Kidney (tissue), 14 donors: ENCODE results near the gene YTHDC1. TPM values are rescaled to one million over a fixed set of nuclear protein-coding genes. Genes with fewer than 3 reads are reported as not detected.

Source experiments
- DNase-seq, 5 donors: peaks; one replicate each; pipeline ENCODE4 v3.0.0-alpha.2; 2013 to 2020
- FAIRE-seq: peaks from 2 replicates; lab custom pipeline; 2012; peaks lifted over from hg19 to GRCh38; lab: Jason Lieb, UNC
- H3K27ac ChIP-seq, 2 donors: one replicate each; pipeline ENCODE4 v1.7.0; 2013; ENCODE audit warnings: low read depth in 2 of 2, low read length in 2 of 2, inconsistent platforms in 1 of 2
- H3K27me3 ChIP-seq: one replicate; pipeline ENCODE4 v1.7.1; 2013; ENCODE audit warnings: low read length, inconsistent platforms; ENCODE audit not compliant: control insufficient read depth, insufficient read depth
- H3K36me3 ChIP-seq, 3 donors: one replicate each; pipeline versions ENCODE4 v1.7.0 to v1.7.1; 2013; ENCODE audit warnings: low read length in 3 of 3, control low read depth in 1 of 3, inconsistent platforms in 1 of 3; ENCODE audit not compliant: insufficient read depth in 3 of 3, control insufficient read depth in 2 of 3
- H3K4me1 ChIP-seq, 3 donors: one replicate each; pipeline versions ENCODE4 v1.7.0 to v1.7.1; 2013; ENCODE audit warnings: low read length in 3 of 3, inconsistent platforms in 1 of 3, low read depth in 1 of 3; ENCODE audit not compliant: control insufficient read depth in 2 of 3, insufficient read depth in 2 of 3
- H3K4me3 ChIP-seq, 3 donors: one replicate each; pipeline versions ENCODE4 v1.7.0 to v1.8.1; 2013; ENCODE audit warnings: low read length in 3 of 3, control low read depth in 1 of 3, inconsistent platforms in 1 of 3
- H3K9ac ChIP-seq, 3 donors: one replicate each; pipeline versions ENCODE4 v1.7.0 to v1.7.1; 2013; ENCODE audit warnings: low read length in 3 of 3, control low read depth in 1 of 3, inconsistent platforms in 1 of 3
- H3K9me3 ChIP-seq, 3 donors: one replicate each; pipeline versions ENCODE4 v1.7.0 to v1.7.1; 2013; ENCODE audit warnings: low read length in 3 of 3, control low read depth in 1 of 3, inconsistent platforms in 1 of 3; ENCODE audit not compliant: control insufficient read depth in 2 of 3, insufficient read depth in 1 of 3
- CTCF ChIP-seq: IDR thresholded peaks from 3 replicates; pipeline ENCODE4 v1.5.1; 2012; ENCODE audit warnings: mild to moderate bottlenecking, moderate library complexity, borderline replicate concordance; ENCODE audit not compliant: insufficient read depth; ENCODE audit errors: extremely low read depth
- intact Hi-C: fragments of 100-400 bp; cut with DNase I; formaldehyde crosslinking; loops from one replicate; pipeline ENCODE4 v1.11.1; 2022
- polyA plus RNA-seq: library from polyadenylated mRNA; stranded (reverse); fragments of 350-450 nt; fragmentation: Illumina TruSeq; extraction: RNeasy Lipid Tissue Mini Kit (QIAGEN cat#74804); gene quantifications from one replicate; pipeline ENCODE4 v1.2.3, GENCODE V29; 2014; ENCODE audit warnings: low read depth, low replicate concordance; ENCODE audit not compliant: insufficient read depth
- total RNA-seq: library from RNA; stranded (reverse); fragmentation: NEBNext Ultra II Directional; extraction: Animal tissue kit (Norgen Biotek cat#: 25700); gene quantifications from one replicate; pipeline ENCODE4 v1.2.1, GENCODE V29; 2021
- donor health status: control.
- donor health status: control.
- donor health status: control.
- donor health status: control.
- donor health status: control.
- donor health status: DM: yes; HTN: yes; CAD: no.
- donor health status: Normal renal cell carcinoma (clear cell type).

The YTHDC1 gene
- total and polyA plus RNA-seq, 2 donors from 2014 or later: 32.6 to 99.7 TPM

GRCh38 chr4:68277627-68278026 is 72.3 kb downstream of the YTHDC1 start:
- Histone ChIP-seq H3K9me3 (no peaks in the 10 kb centered on the region), H3K4me3 (no peak overlapping the region), H3K27ac (no peak overlapping the region), H3K36me3 (no peaks in the 10 kb centered on the region), H3K4me1 (peaks cover 0 to 4% (median 0%) of the 10 kb centered on the region in 3 donors), H3K9ac (no peak overlapping the region), H3K27me3 (no peaks in the 10 kb centered on the region)
- FAIRE-seq (no peak), DNase-seq (no peak)
- intact Hi-C loops: no loop called here
- no peak for TF ChIP-seq CTCF

- Histone ChIP-seq H3K27ac (no peak overlapping the region), H3K9me3 (no peaks in the 10 kb centered on the region), H3K27me3 (no peaks in the 10 kb centered on the region), H3K9ac (no peak overlapping the region), H3K4me1 (peaks cover 0 to 4% (median 2%) of the 10 kb centered on the region in 3 donors), H3K36me3 (no peaks in the 10 kb centered on the region), H3K4me3 (no peak overlapping the region)
- intact Hi-C loops: loop anchor here (5.0 kb wide), 1 partner anchor 104 kb away; no protein-coding TSS in a partner anchor
- no peak for FAIRE-seq
- DNase-seq: no peak
- TF ChIP-seq CTCF: no peak
Observed at GRCh38 chr4:68272860-68273259, 77.0 kb downstream of the YTHDC1 start.

GRCh38 chr4:68272380-68272779 is 77.5 kb downstream of the YTHDC1 start:
- Histone ChIP-seq H3K4me1 (peaks cover 0 to 4% (median 2%) of the 10 kb centered on the region in 3 donors), H3K4me3 (peak overlapping the region; percentile 7 to 46 (median 45)), H3K27ac (no peak overlapping the region), H3K27me3 (no peaks in the 10 kb centered on the region), H3K9me3 (no peaks in the 10 kb centered on the region), H3K36me3 (no peaks in the 10 kb centered on the region), H3K9ac (no peak overlapping the region)
- FAIRE-seq (no peak), DNase-seq (peak in 1 of 5 donors; percentile 10)
- intact Hi-C loops: loop anchor here (5.0 kb wide), 1 partner anchor 105 kb away; no protein-coding TSS in a partner anchor
- no peak for TF ChIP-seq CTCF
